HL-60/S4 treated with phorbol 12-myristate 13-acetate at 8.2 ng/mL for 4 days and 3 days (cell line): ENCODE measurements around the gene HNRNPAB.
"Not testable (repeated sequence)": the region's sequence is repeated elsewhere in the genome, so short reads cannot be mapped to it uniquely, and the experiment has no call there.

Source experiments
- in situ Hi-C: fragments of 300-500 bp; cut with MboI; formaldehyde crosslinking; loops from 2 replicates; pipeline ENCODE4 v1.15.0; 2022; ENCODE audit warnings: low sequenced_read_pairs

Gene HNRNPAB

DNA sequence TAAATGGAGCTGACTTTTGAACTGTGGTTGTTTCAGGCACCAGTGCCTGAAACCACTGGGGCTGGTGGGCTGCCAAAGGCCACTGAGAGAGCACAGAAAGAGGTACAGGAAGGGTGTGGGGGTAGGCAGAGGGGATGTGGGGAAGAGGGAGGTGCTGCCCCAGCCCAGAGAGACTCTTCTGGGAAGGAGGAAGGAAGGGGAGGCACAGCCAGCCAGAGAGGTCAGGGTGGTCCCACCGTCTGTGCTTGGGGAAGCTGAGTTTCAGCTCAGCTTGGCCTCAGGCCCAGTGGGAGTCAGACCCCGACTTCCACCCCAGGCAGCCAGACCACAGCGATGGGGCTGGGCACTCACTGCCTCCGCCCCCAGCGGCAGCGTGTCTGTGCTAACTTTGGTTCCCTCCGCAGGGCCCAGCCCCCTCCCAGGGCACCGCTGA lies 36.9 kb downstream of the HNRNPAB start:
- in situ Hi-C loops, result no loop called here

DNA sequence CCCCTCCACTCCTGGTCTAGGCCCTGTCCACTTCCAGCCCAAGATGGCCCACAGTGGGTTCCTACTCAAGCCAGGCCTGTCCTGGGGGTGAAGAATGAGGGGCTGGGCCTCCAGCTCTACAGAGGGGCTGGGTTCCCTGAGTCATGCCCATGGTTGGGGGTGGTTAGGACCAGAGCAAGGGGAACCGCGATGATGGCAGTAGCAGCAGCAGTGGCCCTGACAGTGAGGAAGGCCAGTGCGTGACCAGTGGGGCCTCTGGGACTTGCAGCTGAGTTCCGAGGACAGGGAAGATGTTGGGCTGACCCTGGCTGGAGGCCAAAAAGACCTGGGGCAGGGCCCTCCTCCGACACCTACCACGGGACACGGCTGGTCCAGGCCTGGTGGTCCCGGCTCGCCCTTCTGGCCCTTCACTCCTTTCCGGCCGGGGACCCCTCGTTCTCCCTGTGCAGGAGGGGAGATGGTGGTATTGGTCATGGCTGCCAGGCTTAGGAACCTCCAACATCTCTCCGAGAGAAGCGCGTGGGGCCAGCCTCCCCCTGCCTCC lies 37.4 kb downstream of the HNRNPAB start:
- in situ Hi-C loops, result no loop called here

DNA sequence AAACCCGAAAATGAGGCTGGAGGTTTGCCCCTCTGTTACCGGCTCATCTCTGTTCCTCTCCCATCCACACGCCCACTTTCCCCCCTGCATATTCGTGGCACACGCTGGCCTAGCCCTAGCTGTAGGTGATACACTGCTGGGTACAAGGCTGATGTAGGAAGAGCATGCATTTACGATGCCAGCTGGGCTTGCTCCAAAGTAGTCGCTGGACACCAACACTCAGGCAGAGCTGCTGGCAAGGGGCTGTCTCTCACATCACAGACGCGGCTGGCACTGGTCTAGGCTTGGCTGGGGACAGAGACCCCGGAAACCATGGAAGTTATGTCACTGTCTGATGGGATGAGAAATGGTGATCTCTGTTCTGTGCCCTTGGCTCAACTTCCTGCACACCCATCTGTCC lies 38.1 kb downstream of the HNRNPAB start:
- in situ Hi-C loops, result no loop called here

DNA sequence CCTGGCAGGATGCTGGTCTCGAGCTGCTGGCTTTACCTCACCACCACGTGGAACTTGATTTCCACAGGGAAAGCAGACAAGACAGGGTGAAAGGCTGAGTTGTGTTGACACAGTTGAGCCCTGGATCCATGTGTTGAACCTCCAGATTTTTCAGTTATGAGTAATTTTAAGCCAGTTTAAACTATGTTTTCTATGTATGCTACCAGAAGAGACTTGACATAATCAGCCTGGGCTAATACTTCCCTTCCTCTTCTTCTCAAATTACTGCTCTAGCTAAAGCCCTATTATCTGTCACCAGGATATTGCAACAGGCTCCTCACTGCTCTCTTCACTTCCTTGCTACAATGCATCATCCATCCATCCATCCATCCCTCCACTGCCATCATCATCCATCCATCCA lies 40.2 kb downstream of the HNRNPAB start:
- in situ Hi-C loops, result no loop called here

GRCh38 chr5:178245389-178245788 lies 41.1 kb downstream of the HNRNPAB start:
- in situ Hi-C loops, result no loop called here

DNA sequence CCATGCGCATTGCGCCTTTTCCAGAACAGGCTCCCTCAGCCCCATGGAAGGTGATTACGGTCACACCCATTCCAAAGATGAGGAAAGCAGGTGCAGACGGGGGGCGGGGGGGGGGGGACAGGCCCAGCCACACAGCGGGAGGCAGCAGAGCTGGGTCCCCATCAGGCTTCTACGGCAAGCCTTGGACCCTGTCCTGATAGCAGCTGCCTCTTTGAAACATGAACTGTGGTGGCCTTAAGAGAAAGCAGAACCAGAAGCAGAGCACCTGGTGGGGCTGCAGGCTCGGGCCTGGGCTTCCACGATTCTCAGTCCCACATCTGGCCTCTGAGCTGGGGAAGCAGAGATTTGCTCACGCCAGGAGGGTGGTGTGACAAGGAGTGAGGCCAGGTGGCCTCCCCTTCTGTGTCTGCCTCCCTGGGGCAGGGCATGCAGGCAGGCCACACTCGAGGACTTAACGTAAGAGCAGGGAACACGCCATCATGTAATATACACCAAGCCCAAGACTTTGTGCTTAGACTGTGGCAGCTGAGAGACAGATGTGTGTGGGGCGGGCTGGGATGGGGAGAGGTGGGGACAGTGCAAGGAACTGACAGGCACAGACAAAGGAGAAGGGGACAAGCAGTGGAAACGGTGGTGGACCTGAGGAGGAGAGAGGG lies 42.4 kb downstream of the HNRNPAB start:
- in situ Hi-C loops, result no loop called here

DNA sequence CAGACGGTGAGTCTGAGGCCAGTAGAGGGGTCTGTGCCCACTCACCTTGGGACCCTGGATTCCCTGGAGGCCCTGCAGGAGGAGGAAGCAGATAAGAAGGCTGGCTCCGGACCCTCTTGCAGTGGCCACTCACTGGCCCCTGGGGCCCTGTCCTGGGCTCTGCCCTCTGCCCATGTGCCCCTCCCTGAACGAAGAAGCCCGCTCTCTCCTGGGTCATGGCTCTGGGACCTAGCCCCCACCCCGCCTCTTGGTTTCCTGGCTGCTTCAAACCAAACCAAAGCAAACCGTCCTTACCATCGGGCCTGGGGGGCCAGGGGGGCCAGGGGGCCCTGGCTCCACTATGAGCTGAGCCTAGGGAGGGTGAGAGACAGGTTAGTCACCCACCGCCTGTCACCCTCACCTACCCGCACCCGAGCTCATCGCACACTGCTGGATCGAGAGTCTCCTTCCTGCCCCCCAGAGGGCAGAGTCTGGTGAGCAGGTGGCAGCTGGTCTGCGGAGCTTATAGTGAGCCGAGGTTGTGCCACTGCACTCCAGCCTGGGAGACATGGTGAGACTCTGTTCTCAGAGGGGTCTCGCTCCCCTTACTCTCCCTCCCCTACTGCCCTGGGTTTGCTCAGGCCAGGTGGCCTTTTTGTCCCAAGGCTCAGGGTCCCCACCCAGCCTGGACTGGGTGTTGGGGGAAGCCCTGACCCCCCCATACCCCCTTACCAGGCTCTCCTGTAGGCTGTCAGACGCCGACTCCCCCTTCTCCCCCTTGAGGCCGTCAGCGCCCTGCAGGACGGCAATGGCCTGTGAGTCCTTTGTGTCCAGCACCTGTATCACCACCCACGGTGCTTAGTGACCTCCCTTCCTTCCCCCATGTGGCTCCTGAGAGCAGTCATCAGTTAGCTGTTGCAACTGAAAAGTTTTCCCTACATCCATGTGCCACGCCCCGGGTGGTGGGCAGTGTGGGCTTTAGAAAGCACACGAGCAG lies 43.4 kb downstream of the HNRNPAB start:
- in situ Hi-C loops, result no loop called here

DNA sequence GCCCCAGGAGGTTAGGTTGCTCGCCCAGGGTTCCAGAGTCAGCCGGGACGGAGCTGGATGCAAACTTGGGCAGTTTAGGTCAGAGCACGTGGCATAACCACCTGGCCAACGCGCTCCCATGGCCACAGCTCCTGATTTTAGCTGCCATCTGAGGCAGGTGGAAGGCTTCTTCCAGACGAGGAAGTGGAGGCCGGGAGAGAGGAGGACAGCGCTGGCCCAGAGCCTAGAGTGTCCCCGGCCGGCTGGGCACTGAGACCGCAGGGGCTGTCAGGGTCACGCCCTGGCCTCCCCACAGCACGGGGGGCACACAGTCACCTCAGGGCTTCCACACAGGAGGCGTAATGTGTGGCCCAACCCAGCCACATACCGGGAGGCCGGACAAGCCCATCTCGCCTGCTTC lies 44.4 kb downstream of the HNRNPAB start:
- in situ Hi-C loops, result no loop called here

DNA sequence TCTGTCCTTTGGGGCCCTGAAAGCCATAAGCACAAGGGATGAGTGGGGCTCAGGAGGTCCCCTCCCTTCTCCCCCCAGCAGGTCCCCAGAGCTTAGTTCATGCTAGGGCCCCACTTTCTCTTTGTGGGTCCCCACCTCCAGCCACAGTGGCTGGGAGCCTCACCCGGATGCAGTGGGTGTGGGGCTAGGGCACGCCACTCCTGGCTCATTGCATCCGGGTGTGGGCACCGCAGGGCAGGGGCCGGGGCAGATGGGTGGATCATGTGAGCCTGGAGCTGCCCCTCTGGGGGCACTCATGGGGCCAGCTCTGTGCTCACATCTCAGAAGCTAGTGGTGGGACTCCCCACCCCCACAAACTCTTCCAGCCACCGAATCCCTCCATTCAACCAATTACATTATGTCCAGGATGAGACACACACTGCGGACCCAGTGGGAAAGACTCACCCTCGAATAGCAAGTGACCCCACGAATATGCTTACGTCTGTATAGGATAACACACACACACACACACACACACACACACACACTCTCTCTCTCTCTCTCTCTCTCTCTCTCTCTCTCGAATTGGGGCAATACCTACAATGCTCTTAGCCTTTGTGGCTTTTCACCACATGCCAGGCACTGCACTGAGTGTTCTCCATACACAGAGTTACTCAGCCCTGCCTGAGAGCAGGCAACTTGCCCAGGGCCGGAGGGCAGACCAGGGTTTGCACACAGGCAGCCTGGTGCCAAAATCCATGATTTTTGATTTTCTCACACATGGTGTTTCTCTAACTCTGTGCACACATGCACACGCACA lies 45.1 kb downstream of the HNRNPAB start:
- in situ Hi-C loops, result no loop called here

DNA sequence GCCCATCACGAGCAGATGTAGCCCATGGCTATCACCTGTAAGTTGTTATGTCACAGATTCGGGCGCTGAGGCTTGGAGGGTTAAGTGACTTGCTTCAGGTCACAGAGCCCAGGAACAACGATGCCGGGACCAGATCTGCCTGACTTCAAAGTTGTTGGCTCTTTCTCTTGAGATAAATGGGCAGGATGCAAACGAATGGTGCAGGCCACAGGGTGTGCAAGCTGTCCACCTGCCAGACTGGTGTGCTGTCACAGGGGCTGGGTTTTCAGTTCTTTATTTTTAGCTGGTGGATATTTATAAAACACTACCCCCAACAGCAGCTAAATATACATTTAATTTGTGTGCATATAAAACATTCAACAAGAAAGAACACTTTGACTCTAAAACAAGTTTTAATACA lies 45.9 kb downstream of the HNRNPAB start:
- in situ Hi-C loops, result no loop called here

DNA sequence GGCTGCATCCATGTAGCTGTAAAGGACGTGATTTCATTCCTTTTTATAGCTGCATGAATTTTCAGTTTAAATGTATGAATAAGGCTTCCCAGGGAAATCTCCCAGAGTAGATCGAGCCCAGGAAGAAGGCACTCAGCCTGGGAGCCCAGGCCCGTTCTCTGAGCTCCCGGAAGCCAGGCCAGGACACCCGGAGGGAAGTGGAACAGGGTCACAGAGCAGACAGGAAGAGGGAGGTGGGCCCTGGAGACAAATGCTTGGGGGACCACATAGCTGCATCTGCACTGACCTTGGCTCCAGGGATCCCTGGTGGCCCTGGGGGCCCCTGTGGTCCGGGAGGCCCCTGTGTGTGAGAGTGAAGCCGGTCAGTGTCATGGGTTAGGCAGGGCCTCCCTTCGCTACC lies 47.9 kb downstream of the HNRNPAB start:
- in situ Hi-C loops, result no loop called here

DNA sequence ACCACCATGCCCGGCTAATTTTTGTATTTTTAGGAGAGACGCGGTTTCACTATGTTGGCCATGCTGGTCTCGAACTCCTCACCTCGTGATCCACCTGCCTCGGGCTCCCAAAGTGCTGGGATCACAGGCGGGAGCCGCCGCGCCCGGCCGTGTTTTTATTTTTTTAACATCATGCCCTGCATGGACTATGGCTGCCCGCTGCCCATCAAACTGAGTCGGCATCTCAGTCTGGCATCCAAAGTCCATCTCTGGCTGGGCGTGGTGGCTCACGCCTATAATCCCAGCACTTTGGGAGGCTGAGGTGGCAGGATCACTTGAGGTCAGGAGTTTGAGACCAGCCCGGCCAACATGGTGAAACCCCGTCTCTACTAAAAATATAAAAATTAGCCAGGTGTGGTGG lies 49.3 kb downstream of the HNRNPAB start:
- in situ Hi-C loops, result not testable (repeated sequence)

DNA sequence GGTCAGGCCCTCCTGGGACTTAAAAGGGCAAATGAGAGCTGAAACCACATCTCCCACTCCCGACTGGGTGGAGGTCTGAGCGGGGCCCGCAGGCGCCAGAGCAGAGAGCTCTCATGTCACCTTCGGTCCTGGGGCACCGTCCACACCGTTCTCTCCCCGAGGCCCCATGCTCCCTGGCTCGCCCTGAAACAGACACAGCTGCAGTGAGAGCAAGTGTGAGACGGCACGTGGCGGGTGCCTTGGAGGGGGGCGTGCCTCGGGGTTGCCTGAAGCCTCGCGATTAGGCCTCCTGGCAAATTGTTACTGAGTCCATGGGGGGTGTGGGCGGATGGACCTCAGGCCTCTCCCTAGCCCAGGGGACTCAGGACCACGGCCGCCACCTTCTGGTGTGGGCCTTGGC lies 52.4 kb downstream of the HNRNPAB start:
- in situ Hi-C loops, result no loop called here

DNA sequence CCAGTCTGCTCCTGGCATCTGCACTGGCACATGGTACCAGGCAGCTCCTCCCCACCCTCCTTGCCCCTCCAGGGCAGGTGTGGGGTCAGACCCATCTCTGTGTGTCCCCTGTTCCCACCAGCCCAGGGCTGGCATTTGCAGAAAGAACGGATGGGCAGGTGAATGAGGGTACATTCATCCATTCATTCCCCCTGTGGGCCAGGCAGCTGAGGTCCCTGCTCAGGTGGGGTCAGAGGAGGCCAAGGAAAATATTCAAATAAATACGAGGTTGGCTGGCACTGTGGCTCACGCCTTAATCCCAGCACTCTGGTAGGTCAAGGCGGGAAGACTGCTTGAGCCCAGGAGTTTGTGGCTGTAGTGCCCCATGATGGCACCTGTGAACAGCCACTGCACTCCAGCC lies 53.3 kb downstream of the HNRNPAB start:
- in situ Hi-C loops, result no loop called here

- in situ Hi-C loops, result no loop called here
Measured at GRCh38 chr5:178259623-178260536, 55.5 kb downstream of the HNRNPAB start.
